ENCODE measurements around the gene TADA2B.

DNA sequence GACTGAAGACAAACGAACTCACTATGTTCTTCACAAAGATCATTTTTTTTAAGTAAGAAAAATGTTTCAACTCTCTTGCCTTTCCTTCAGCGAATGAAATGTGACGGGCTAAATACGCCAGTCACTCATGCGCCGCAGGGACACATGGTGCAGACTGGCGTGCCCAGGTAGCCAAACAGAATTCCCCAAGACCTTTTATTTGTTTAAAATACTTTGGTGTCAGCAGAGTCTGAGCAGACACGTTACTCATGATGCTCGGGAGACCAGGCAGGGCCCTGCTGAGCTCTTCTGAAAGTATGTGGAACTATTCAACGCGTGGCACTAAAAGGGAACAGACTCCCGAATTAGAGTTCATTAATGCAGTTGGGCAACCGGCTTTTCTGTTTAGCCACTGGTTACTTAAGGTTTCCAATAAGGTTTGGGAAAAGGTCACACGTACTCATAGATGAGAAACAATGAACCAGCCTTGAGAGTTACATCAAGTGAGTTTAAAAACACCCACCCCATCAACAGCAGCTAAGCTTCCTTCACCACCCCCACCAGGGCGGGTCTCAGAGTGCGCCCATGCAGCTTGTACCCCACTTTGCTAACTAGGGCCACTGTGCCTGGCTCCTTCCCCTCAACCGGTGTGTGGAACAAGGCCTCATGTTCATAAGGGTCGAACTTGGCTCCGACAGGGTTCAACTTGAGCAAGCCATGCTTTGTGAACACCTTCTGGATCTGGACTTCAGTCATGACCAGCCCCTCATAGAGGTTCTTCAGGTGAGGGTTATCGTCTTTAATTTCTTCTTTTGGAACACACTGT is 17.4 kb downstream of the TADA2B start:
- TF ChIP-seq, protein P1, sequence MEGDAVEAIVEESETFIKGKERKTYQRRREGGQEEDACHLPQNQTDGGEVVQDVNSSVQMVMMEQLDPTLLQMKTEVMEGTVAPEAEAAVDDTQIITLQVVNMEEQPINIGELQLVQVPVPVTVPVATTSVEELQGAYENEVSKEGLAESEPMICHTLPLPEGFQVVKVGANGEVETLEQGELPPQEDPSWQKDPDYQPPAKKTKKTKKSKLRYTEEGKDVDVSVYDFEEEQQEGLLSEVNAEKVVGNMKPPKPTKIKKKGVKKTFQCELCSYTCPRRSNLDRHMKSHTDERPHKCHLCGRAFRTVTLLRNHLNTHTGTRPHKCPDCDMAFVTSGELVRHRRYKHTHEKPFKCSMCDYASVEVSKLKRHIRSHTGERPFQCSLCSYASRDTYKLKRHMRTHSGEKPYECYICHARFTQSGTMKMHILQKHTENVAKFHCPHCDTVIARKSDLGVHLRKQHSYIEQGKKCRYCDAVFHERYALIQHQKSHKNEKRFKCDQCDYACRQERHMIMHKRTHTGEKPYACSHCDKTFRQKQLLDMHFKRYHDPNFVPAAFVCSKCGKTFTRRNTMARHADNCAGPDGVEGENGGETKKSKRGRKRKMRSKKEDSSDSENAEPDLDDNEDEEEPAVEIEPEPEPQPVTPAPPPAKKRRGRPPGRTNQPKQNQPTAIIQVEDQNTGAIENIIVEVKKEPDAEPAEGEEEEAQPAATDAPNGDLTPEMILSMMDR (conservative IDR thresholded peaks at IDR 0.05; ENCODE audit: low read length), result no peak
- no peak for TF ChIP-seq EZH2phosphoT487 (IDR thresholded peaks at IDR 0.05; ENCODE audit: borderline replicate concordance)

All from Loucy (cell line).